Stimulated activated CD8-positive, alpha-beta memory T cell treated with anti-CD3 and anti-CD28 coated beads, Interleukin-15, amount 100 ng/mL, for 4 hours (primary cell): Measurements from ENCODE around the gene LHX5.

ENCODE experiments used
- DNase-seq, 2 donors: peaks; one replicate each; pipeline ENCODE4 v3.0.0-alpha.2; 2020; ENCODE audit warnings: low read depth in 2 of 2

LHX5 gene

GRCh38 chr12:113465808-113466453, 5.7 kb downstream of the LHX5 start:
- DNase-seq: no peak

GRCh38 chr12:113464852-113465719, 6.6 kb downstream of the LHX5 start:
- no peak for DNase-seq

GRCh38 chr12:113464452-113464775, 7.3 kb downstream of the LHX5 start:
- no peak for DNase-seq

GRCh38 chr12:113463746-113464451, 7.8 kb downstream of the LHX5 start:
- no peak for DNase-seq

GRCh38 chr12:113462998-113463745, 8.5 kb downstream of the LHX5 start:
- no peak for DNase-seq

GRCh38 chr12:113462117-113462774, 9.4 kb downstream of the LHX5 start:
- peak; percentile 21 to 28 for DNase-seq

- DNase-seq: no peak
These were observed 10.0 kb downstream of the LHX5 start for GRCh38 chr12:113461666-113462065.

- no peak for DNase-seq
These were observed 11.7 kb downstream of the LHX5 start for GRCh38 chr12:113459981-113460380.

- no peak for DNase-seq
These were observed 14.0 kb downstream of the LHX5 start for GRCh38 chr12:113457710-113458109.

- DNase-seq: no peak
These were observed 14.5 kb downstream of the LHX5 start for GRCh38 chr12:113457185-113457584.

GRCh38 chr12:113456761-113457160, 14.9 kb downstream of the LHX5 start:
- DNase-seq: no peak

GRCh38 chr12:113456199-113456598, 15.5 kb downstream of the LHX5 start:
- no peak for DNase-seq

- no peak for DNase-seq
These were observed 18.3 kb downstream of the LHX5 start for GRCh38 chr12:113453330-113453729.

- DNase-seq: no peak
These were observed 19.2 kb downstream of the LHX5 start for GRCh38 chr12:113452458-113452857.

GRCh38 chr12:113449839-113450238, 21.8 kb downstream of the LHX5 start:
- DNase-seq: no peak

- DNase-seq: no peak
These were observed 22.4 kb downstream of the LHX5 start for GRCh38 chr12:113449299-113449698.

- no peak for DNase-seq
These were observed 22.8 kb downstream of the LHX5 start for GRCh38 chr12:113448873-113449272.

- no peak for DNase-seq
These were observed 26.0 kb downstream of the LHX5 start for GRCh38 chr12:113445544-113446171.

- no peak for DNase-seq
These were observed 28.6 kb downstream of the LHX5 start for GRCh38 chr12:113443030-113443539.

GRCh38 chr12:113440947-113441782, 30.5 kb downstream of the LHX5 start:
- no peak for DNase-seq
